H1 (cell line): ENCODE measurements around the gene DCP1A. TPM values are rescaled to one million over a fixed set of nuclear protein-coding genes. Genes with fewer than 3 reads are reported as not detected.

Experiments used
- CTCF ChIA-PET: fragments of 300-600 bp; sonication (Branson Sonifier 250); formaldehyde crosslinking; loops from one replicate; lab custom pipeline; 2021; ENCODE audit not compliant: partially characterized antibody; lab: Charles Lee
- POLR2A ChIA-PET: fragments of 300-600 bp; sonication (Branson Sonifier 250); formaldehyde crosslinking; loops from one replicate; lab custom pipeline; 2021; ENCODE audit warnings: inconsistent platforms; ENCODE audit not compliant: partially characterized antibody; lab: Charles Lee
- DNase-seq, 2 experiments: peaks; one replicate each; pipeline versions ENCODE4 v3.0.0 to v3.0.0-alpha.2; 2010 to 2022; ENCODE audit warnings: low spot score in 2 of 2, low read depth in 1 of 2, mixed read lengths in 1 of 2
- FAIRE-seq: peaks from 2 replicates; lab custom pipeline; 2011; peaks lifted over from hg19 to GRCh38; lab: Jason Lieb, UNC
- H2AFZ ChIP-seq: 2 replicates; pipeline ENCODE4 v1.8.1; 2012; ENCODE audit warnings: low read length, inconsistent platforms
- H2AK5ac ChIP-seq: 2 replicates; pipeline ENCODE4 v1.6.1; 2013; ENCODE audit warnings: low read depth, low read length
- H2BK120ac ChIP-seq: replicated peaks from 2 replicates; pipeline ENCODE3; 2013; ENCODE audit warnings: low read depth, low read length, inconsistent platforms
- H2BK12ac ChIP-seq: 2 replicates; pipeline ENCODE4 v1.6.1; 2013; ENCODE audit warnings: low read depth, low read length
- H2BK15ac ChIP-seq: 2 replicates; pipeline ENCODE4 v1.6.1; 2013; ENCODE audit warnings: low read length
- H2BK20ac ChIP-seq: 2 replicates; pipeline ENCODE4 v1.6.1; 2013; ENCODE audit warnings: low read length
- H2BK5ac ChIP-seq: 2 replicates; pipeline ENCODE4 v1.6.1; 2013; ENCODE audit warnings: low read depth, low read length
- H3K14ac ChIP-seq: 2 replicates; pipeline ENCODE4 v1.6.1; 2013; ENCODE audit warnings: inconsistent platforms; ENCODE audit not compliant: insufficient read length
- H3K18ac ChIP-seq: 2 replicates; pipeline ENCODE4 v1.6.1; 2013; ENCODE audit warnings: low read length; ENCODE audit errors: extremely low read depth
- H3K23ac ChIP-seq: 2 replicates; pipeline ENCODE4 v1.6.1; 2013; ENCODE audit warnings: inconsistent platforms; ENCODE audit not compliant: insufficient read length
- H3K23me2 ChIP-seq: 2 replicates; pipeline ENCODE4 v1.6.1; 2013; ENCODE audit warnings: low read depth, low read length
- H3K27ac ChIP-seq: 2 replicates; pipeline ENCODE4 v1.6.1; 2011; ENCODE audit warnings: low read depth, low read length, inconsistent platforms
- H3K27me3 ChIP-seq, 4 experiments: replicated peaks in 1 of 4; 1 replicate in 1 of 4; 2 replicates in 3 of 4; pipeline versions ENCODE4 v1.6.1 to v1.8.1; 2011 to 2013; ENCODE audit warnings: low read length in 3 of 4, mild to moderate bottlenecking in 3 of 4, inconsistent platforms in 2 of 4, mixed read lengths in 2 of 4, moderate library complexity in 1 of 4; ENCODE audit not compliant: control insufficient read depth in 3 of 4, insufficient read depth in 3 of 4; ENCODE audit errors: extremely low read depth in 1 of 4
- H3K36me3 ChIP-seq, 4 experiments: 2 replicates each; pipeline versions ENCODE4 v1.6.1 to v1.8.1; 2011 to 2013; ENCODE audit warnings: mild to moderate bottlenecking in 4 of 4, low read length in 3 of 4, moderate library complexity in 2 of 4, control low read depth in 1 of 4, inconsistent platforms in 1 of 4; ENCODE audit not compliant: insufficient read depth in 4 of 4, control insufficient read depth in 2 of 4
- H3K4ac ChIP-seq: replicated peaks from 2 replicates; pipeline ENCODE3; 2013; ENCODE audit warnings: low read length, low read depth, mixed read lengths, inconsistent platforms; ENCODE audit not compliant: insufficient read length
- H3K4me1 ChIP-seq, 4 experiments: replicated peaks in 1 of 4; 1 replicate in 1 of 4; 2 replicates in 3 of 4; pipeline versions ENCODE4 v1.6.1 to v1.8.1; 2011 to 2013; ENCODE audit warnings: low read length in 3 of 4, inconsistent platforms in 2 of 4, mixed read lengths in 1 of 4; ENCODE audit not compliant: insufficient read depth in 4 of 4, control insufficient read depth in 3 of 4
- H3K4me2 ChIP-seq, 2 experiments: 2 replicates each; pipeline versions ENCODE4 v1.6.1 to v1.8.1; 2011 to 2013; ENCODE audit warnings: low read depth in 2 of 2, low read length in 2 of 2, control low read depth in 1 of 2, inconsistent platforms in 1 of 2, mild to moderate bottlenecking in 1 of 2; ENCODE audit not compliant: insufficient read depth in 1 of 2
- H3K4me3 ChIP-seq, 4 experiments: fragments of 200-600, 300-600 bp in 1 of 4; sonication (generic), shearing (Covaris generic), sonication (Bioruptor Twin) in 1 of 4; 2 replicates each; pipeline versions ENCODE4 v1.5.1 to v1.8.1; 2011 to 2016; ENCODE audit warnings: low read length in 4 of 4, low read depth in 3 of 4, control low read depth in 2 of 4, inconsistent platforms in 2 of 4, mild to moderate bottlenecking in 2 of 4, mixed read lengths in 1 of 4, moderate library complexity in 1 of 4; ENCODE audit not compliant: insufficient read depth in 2 of 4; ENCODE audit errors: extremely low read depth in 1 of 4
- H3K56ac ChIP-seq: replicated peaks from 2 replicates; pipeline ENCODE3; 2013; ENCODE audit warnings: low read depth, mild to moderate bottlenecking, mixed read lengths, low read length, inconsistent platforms; ENCODE audit not compliant: insufficient read length
- H3K79me1 ChIP-seq: 2 replicates; pipeline ENCODE4 v1.6.1; 2013; ENCODE audit warnings: low read depth, low read length, control low read depth
- H3K79me2 ChIP-seq, 2 experiments: 2 replicates each; pipeline versions ENCODE4 v1.6.1 to v1.8.1; 2012 to 2013; ENCODE audit warnings: low read length in 2 of 2, mild to moderate bottlenecking in 2 of 2, inconsistent platforms in 1 of 2; ENCODE audit not compliant: insufficient read depth in 2 of 2, control insufficient read depth in 1 of 2
- H3K9ac ChIP-seq, 4 experiments: replicated peaks in 1 of 4; 1 replicate in 1 of 4; 2 replicates in 3 of 4; pipeline versions ENCODE4 v1.6.1 to v1.8.1; 2011 to 2013; ENCODE audit warnings: low read depth in 3 of 4, low read length in 3 of 4, control low read depth in 2 of 4, mild to moderate bottlenecking in 2 of 4, moderate library complexity in 2 of 4, inconsistent platforms in 1 of 4; ENCODE audit errors: extremely low read depth in 1 of 4
- H3K9me3 ChIP-seq, 2 experiments: 2 replicates each; pipeline versions ENCODE4 v1.6.1 to v1.8.1; 2012 to 2013; ENCODE audit warnings: mild to moderate bottlenecking in 2 of 2, moderate library complexity in 2 of 2, control low read depth in 1 of 2, inconsistent platforms in 1 of 2, low read depth in 1 of 2, low read length in 1 of 2, mixed read lengths in 1 of 2; ENCODE audit not compliant: insufficient read depth in 2 of 2
- H4K20me1 ChIP-seq, 2 experiments: replicated peaks in 1 of 2; 2 replicates each; pipeline versions ENCODE3 to v1.8.1; 2011 to 2013; ENCODE audit warnings: inconsistent platforms in 2 of 2, low read length in 2 of 2, mild to moderate bottlenecking in 1 of 2; ENCODE audit not compliant: insufficient read depth in 2 of 2, control insufficient read depth in 1 of 2
- H4K5ac ChIP-seq: 2 replicates; pipeline ENCODE4 v1.6.1; 2013; ENCODE audit warnings: low read length, low read depth, mixed read lengths, inconsistent platforms; ENCODE audit not compliant: insufficient read length
- H4K8ac ChIP-seq: 2 replicates; pipeline ENCODE4 v1.8.0; 2013; ENCODE audit warnings: mild to moderate bottlenecking, moderate library complexity, low read length, inconsistent platforms; ENCODE audit not compliant: insufficient read depth; ENCODE audit errors: extremely low read depth
- H4K91ac ChIP-seq: replicated peaks from 2 replicates; pipeline ENCODE3; 2013; ENCODE audit warnings: low read length, mixed read lengths, inconsistent platforms; ENCODE audit not compliant: insufficient read length
- CTBP2 ChIP-seq: IDR thresholded peaks from 2 replicates; pipeline ENCODE4 v1.7.0; 2011; ENCODE audit warnings: borderline replicate concordance, mild to moderate bottlenecking, moderate library complexity, mixed read lengths, low read length; ENCODE audit not compliant: insufficient read depth, insufficient read length
- EP300 ChIP-seq, 2 experiments: IDR thresholded peaks; 1 replicate in 1 of 2; 2 replicates in 1 of 2; pipeline ENCODE4 v1.6.1; 2011 to 2012; ENCODE audit warnings: low read depth in 2 of 2, low read length in 2 of 2, mild to moderate bottlenecking in 2 of 2, borderline replicate concordance in 1 of 2, inconsistent platforms in 1 of 2, moderate library complexity in 1 of 2
- FOSL1 ChIP-seq: IDR thresholded peaks from 2 replicates; pipeline ENCODE4 v1.6.1; 2011; ENCODE audit warnings: mild to moderate bottlenecking, low read depth, low read length, moderate library complexity; ENCODE audit not compliant: insufficient read depth
- SAP30 ChIP-seq: fragments of 300-600 bp; sonication (generic); IDR thresholded peaks from 2 replicates; pipeline ENCODE4 v1.7.1; 2012; ENCODE audit warnings: low read length, moderate library complexity, mild to moderate bottlenecking, inconsistent platforms; ENCODE audit not compliant: insufficient read depth, insufficient replicate concordance
- TAF1 ChIP-seq: IDR thresholded peaks from 2 replicates; pipeline ENCODE4 v1.6.1; 2011; ENCODE audit warnings: mild to moderate bottlenecking, low read depth, low read length
- WGBS, 2 experiments: shearing (Covaris generic) in 1 of 2; methylation state at CpG; one replicate each; pipeline versions ENCODE4 v1.1.6 to v1.1.7; 2013 to 2015; ENCODE audit warnings: low lambda C conversion rate in 2 of 2, mixed read lengths in 2 of 2, inconsistent platforms in 1 of 2, low coverage in 1 of 2, missing lambda C conversion rate in 1 of 2; ENCODE audit not compliant: insufficient replicate concordance in 2 of 2, insufficient coverage in 1 of 2, insufficient read length in 1 of 2; ENCODE audit errors: extremely low coverage in 1 of 2, missing lambda C conversion rate in 1 of 2; 5-methylcytosine and 5-hydroxymethylcytosine counted together
- polyA plus RNA-seq, 7 experiments: library from polyadenylated mRNA; depleted of rRNA in 3 of 7; stranded (reverse) in 5 of 7; unstranded in 2 of 7; fragments of >200 nt in 5 of 7; fragments of 200-250 nt in 2 of 7; gene quantifications; 1 replicate in 5 of 7; 2 replicates in 1 of 7; 4 replicates in 1 of 7; pipeline versions ENCODE4 v1.2.1 to v1.2.3, GENCODE V29; 2011 to 2013; ENCODE audit warnings: missing spikeins in 2 of 7, mixed read lengths in 2 of 7
- total RNA-seq: library from RNA; stranded (reverse); fragmentation: NEBNext Ultra II Directional; extraction: Animal tissue kit (Norgen Biotek cat#: 25700); gene quantifications from 2 replicates; pipeline ENCODE4 v1.2.1, GENCODE V29; 2021

DCP1A gene
- total and polyA plus RNA-seq, 2 of the 8 experiments (the other 6 are each of a cell fraction or from before 2014, with no cell fraction given), result 13.2 to 15.9 TPM

- Histone ChIP-seq H3K79me1 (no peaks in the 10 kb centered on the region), H2AK5ac (no peak overlapping the region), H2BK120ac (no peak overlapping the region), H3K36me3 (peaks cover 0 to 4% (median 1%) of the 10 kb centered on the region in 4 experiments; a peak in 1 of 8 replicates), H3K18ac (no peak overlapping the region), H2BK12ac (no peak overlapping the region), H4K8ac (no peak overlapping the region), H3K27ac (no peak overlapping the region), H3K4me2 (no peak overlapping the region), H3K9ac (no peak overlapping the region), H4K5ac (no peak overlapping the region), H3K14ac (no peak overlapping the region), H4K20me1 (peaks cover 0 to 2% of the 10 kb centered on the region in 2 experiments), H3K27me3 (no peaks in the 10 kb centered on the region), H3K4me1 (peaks cover 5 to 15% (median 11%) of the 10 kb centered on the region in 4 experiments; a peak in 6 of 7 replicates), H3K23ac (no peak overlapping the region), H3K23me2 (0 out of 2 replicates have a peak, but pooled peaks cover 1% of the 10 kb centered on the region), H3K79me2 (no peaks in the 10 kb centered on the region), H2BK20ac (no peak overlapping the region), H2AFZ (no peak overlapping the region), H3K56ac (no peak overlapping the region), H2BK5ac (no peak overlapping the region), H4K91ac (no peak overlapping the region), H3K4ac (no peak overlapping the region), H2BK15ac (no peak overlapping the region), H3K9me3 (no peaks in the 10 kb centered on the region), H3K4me3 (no peak overlapping the region)
- no peak for TF ChIP-seq SAP30
- TF ChIP-seq CTBP2, result no peak
- TF ChIP-seq FOSL1, result no peak
- no peak for TF ChIP-seq EP300 (IDR thresholded peaks at IDR 0.05; ENCODE audit: borderline replicate concordance in 1 of 2, low read depth in 2 of 2, low read length in 2 of 2)
- no peak for TF ChIP-seq TAF1
- no peak for FAIRE-seq
- WGBS, 2 experiments, result 92% methylated on average over 8 of the region's 8 CpGs; no CpG with 5 or more reads in 1 of the 2 experiments
- ChIA-PET POLR2A (no interaction called here), CTCF (no interaction called here)
- no peak for DNase-seq
These were observed 64.8 kb downstream of the DCP1A start for GRCh38 chr3:53282581-53282980.
